GM12878 (cell line): Measurements from ENCODE around the gene CLEC18B.
"Not testable (repeated sequence)": the region's sequence is repeated elsewhere in the genome, so short reads cannot be mapped to it uniquely, and the experiment has no call there.

Experiments used
- ATF7 ChIP-seq: fragments of 450-650 bp; IDR thresholded peaks from 2 replicates; pipeline ENCODE4 v1.6.1; 2016; ENCODE audit warnings: low read depth, mild to moderate bottlenecking
- CBFB ChIP-seq: IDR thresholded peaks from 2 replicates; pipeline ENCODE4 v1.6.1; 2016; ENCODE audit warnings: antibody characterized with exemption, low read depth
- KAT2A ChIP-seq: conservative IDR thresholded peaks from 2 replicates; pipeline ENCODE4 v1.6.1; 2011; ENCODE audit warnings: low read depth, low read length; ENCODE audit not compliant: control insufficient read depth
- MYC ChIP-seq: IDR thresholded peaks from 2 replicates; pipeline ENCODE4 v1.6.1; 2011; ENCODE audit warnings: mild to moderate bottlenecking, low read length, moderate library complexity, inconsistent platforms; ENCODE audit not compliant: insufficient read depth, insufficient replicate concordance, insufficient read length, severe bottlenecking
- NR2C2 ChIP-seq: IDR thresholded peaks from 2 replicates; pipeline ENCODE4 v1.6.1; 2011; ENCODE audit warnings: borderline replicate concordance, low read depth; ENCODE audit not compliant: control insufficient read depth, insufficient read length
- SMARCA5 ChIP-seq: fragments of 450-650 bp; IDR thresholded peaks from 2 replicates; pipeline ENCODE4 v1.6.1; 2017; ENCODE audit warnings: mild to moderate bottlenecking
- ZNF687 ChIP-seq: fragments of 450-650 bp; IDR thresholded peaks from 2 replicates; pipeline ENCODE4 v1.6.1; 2017; ENCODE audit warnings: mild to moderate bottlenecking, moderate library complexity
- ZZZ3 ChIP-seq: IDR thresholded peaks from 2 replicates; pipeline ENCODE4 v1.6.1; 2011; ENCODE audit warnings: low read depth; ENCODE audit not compliant: control insufficient read depth, insufficient read length
- TF ChIP-seq, protein P1 (sequence below), 3 experiments: IDR thresholded peaks in 2 of 3; conservative IDR thresholded peaks in 1 of 3; 2 replicates each; pipeline ENCODE4 v1.5.1; 2011; ENCODE audit warnings: low read depth in 3 of 3, low read length in 3 of 3, mild to moderate bottlenecking in 3 of 3, control low read depth in 2 of 3, moderate library complexity in 2 of 3, inconsistent platforms in 1 of 3, mixed read lengths in 1 of 3; ENCODE audit not compliant: control insufficient read depth in 2 of 3, insufficient read depth in 1 of 3; ENCODE audit errors: extremely low read depth in 1 of 3
- TF ChIP-seq, protein P2 (sequence below): fragments of 450-650 bp; conservative IDR thresholded peaks from 2 replicates; pipeline ENCODE4 v1.6.1; 2017; ENCODE audit warnings: mild to moderate bottlenecking, moderate library complexity
- TF ChIP-seq, protein P3 (sequence below): IDR thresholded peaks from 2 replicates; pipeline ENCODE4 v1.6.1; 2012; ENCODE audit warnings: low read depth, low read length, improper control_type of control experiment

GRCh38 chr16:74420612-74421481, at the start of gene CLEC18B:
- not testable (repeated sequence) for TF ChIP-seq SMARCA5, ZNF687, CBFB, ZZZ3, KAT2A, MYC, NR2C2, ATF7
- TF ChIP-seq, protein P1, sequence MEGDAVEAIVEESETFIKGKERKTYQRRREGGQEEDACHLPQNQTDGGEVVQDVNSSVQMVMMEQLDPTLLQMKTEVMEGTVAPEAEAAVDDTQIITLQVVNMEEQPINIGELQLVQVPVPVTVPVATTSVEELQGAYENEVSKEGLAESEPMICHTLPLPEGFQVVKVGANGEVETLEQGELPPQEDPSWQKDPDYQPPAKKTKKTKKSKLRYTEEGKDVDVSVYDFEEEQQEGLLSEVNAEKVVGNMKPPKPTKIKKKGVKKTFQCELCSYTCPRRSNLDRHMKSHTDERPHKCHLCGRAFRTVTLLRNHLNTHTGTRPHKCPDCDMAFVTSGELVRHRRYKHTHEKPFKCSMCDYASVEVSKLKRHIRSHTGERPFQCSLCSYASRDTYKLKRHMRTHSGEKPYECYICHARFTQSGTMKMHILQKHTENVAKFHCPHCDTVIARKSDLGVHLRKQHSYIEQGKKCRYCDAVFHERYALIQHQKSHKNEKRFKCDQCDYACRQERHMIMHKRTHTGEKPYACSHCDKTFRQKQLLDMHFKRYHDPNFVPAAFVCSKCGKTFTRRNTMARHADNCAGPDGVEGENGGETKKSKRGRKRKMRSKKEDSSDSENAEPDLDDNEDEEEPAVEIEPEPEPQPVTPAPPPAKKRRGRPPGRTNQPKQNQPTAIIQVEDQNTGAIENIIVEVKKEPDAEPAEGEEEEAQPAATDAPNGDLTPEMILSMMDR (IDR thresholded peaks at IDR 0.05 in 2 of 3, conservative IDR thresholded peaks at IDR 0.05 in 1 of 3; ENCODE audit: control insufficient read depth in 2 of 3, extremely low read depth in 1 of 3, insufficient read depth in 1 of 3, low read depth in 3 of 3, low read length in 3 of 3) = not testable (repeated sequence)
- TF ChIP-seq, protein P2, sequence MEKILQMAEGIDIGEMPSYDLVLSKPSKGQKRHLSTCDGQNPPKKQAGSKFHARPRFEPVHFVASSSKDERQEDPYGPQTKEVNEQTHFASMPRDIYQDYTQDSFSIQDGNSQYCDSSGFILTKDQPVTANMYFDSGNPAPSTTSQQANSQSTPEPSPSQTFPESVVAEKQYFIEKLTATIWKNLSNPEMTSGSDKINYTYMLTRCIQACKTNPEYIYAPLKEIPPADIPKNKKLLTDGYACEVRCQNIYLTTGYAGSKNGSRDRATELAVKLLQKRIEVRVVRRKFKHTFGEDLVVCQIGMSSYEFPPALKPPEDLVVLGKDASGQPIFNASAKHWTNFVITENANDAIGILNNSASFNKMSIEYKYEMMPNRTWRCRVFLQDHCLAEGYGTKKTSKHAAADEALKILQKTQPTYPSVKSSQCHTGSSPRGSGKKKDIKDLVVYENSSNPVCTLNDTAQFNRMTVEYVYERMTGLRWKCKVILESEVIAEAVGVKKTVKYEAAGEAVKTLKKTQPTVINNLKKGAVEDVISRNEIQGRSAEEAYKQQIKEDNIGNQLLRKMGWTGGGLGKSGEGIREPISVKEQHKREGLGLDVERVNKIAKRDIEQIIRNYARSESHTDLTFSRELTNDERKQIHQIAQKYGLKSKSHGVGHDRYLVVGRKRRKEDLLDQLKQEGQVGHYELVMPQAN = not testable (repeated sequence)
- TF ChIP-seq, protein P3, sequence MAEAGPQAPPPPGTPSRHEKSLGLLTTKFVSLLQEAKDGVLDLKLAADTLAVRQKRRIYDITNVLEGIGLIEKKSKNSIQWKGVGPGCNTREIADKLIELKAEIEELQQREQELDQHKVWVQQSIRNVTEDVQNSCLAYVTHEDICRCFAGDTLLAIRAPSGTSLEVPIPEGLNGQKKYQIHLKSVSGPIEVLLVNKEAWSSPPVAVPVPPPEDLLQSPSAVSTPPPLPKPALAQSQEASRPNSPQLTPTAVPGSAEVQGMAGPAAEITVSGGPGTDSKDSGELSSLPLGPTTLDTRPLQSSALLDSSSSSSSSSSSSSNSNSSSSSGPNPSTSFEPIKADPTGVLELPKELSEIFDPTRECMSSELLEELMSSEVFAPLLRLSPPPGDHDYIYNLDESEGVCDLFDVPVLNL = not testable (repeated sequence)
